T-helper 17 cell (primary cell): ENCODE measurements around the gene WDR47. TPM values are rescaled to one million over a fixed set of nuclear protein-coding genes. Genes with fewer than 3 reads are reported as not detected.
A peak's percentile ranks its signal among the peaks of the same experiment; 100 is the strongest.

Experiments
- ATAC-seq: fragments of 150-1000 bp; cut with Tn5 transposase; 2 replicates; pipeline ENCODE4 v1.10.0; 2021; ENCODE audit warnings: mild to moderate bottlenecking, moderate library complexity
- DNase-seq, 3 donors: peaks; one replicate each; pipeline versions ENCODE4 v3.0.0 to v3.0.0-alpha.2; 2020 to 2021
- H3K9me3 ChIP-seq: one replicate; pipeline ENCODE4 v1.7.0; 2013; ENCODE audit warnings: low read length, mild to moderate bottlenecking; ENCODE audit not compliant: control insufficient read depth, poor library complexity, severe bottlenecking
- H3K27ac Mint-ChIP-seq: one replicate; pipeline ENCODE4 v1.8.0; 2022; ENCODE audit warnings: mild to moderate bottlenecking, moderate library complexity, mixed read lengths
- H3K27me3 Mint-ChIP-seq: one replicate; pipeline ENCODE4 v1.8.0; 2022; ENCODE audit warnings: mixed read lengths
- H3K36me3 Mint-ChIP-seq: one replicate; pipeline ENCODE4 v1.8.0; 2022; ENCODE audit warnings: low read depth, mixed read lengths
- H3K4me1 Mint-ChIP-seq: one replicate; pipeline ENCODE4 v1.8.0; 2022; ENCODE audit warnings: mild to moderate bottlenecking, mixed read lengths
- H3K4me3 Mint-ChIP-seq: one replicate; pipeline ENCODE4 v1.8.0; 2022; ENCODE audit warnings: mild to moderate bottlenecking, moderate library complexity, mixed read lengths
- total RNA-seq, 4 donors: library from RNA in 2 of 4; stranded (reverse) in 2 of 4; gene quantifications; one replicate each; pipeline ENCODE4 v1.2.3 and lab custom pipeline; 2022 to 2026

Gene WDR47
- total RNA-seq, 2 donors from 2014 or later = 13.2 to 19.0 TPM

- no peak overlapping the region for H3K4me3 Mint-ChIP-seq
- peaks cover 16% of the 10 kb centered on the region for H3K4me1 Mint-ChIP-seq
- no peak overlapping the region for H3K27ac Mint-ChIP-seq
- H3K36me3 Mint-ChIP-seq = peaks cover 27% of the 10 kb centered on the region
- DNase-seq (no peak), ATAC-seq (no peak)
- no peaks in the 10 kb centered on the region for H3K27me3 Mint-ChIP-seq
- no peaks in the 10 kb centered on the region for H3K9me3 ChIP-seq
Measured at GRCh38 chr1:108976658-108977057, 65.2 kb downstream of the WDR47 start.

GRCh38 chr1:108972951-108973350 lies 69.0 kb downstream of the WDR47 start:
- DNase-seq (no peak), ATAC-seq (no peak)
- Mint-ChIP-seq H3K27me3 (no peaks in the 10 kb centered on the region), H3K36me3 (peaks cover 21% of the 10 kb centered on the region), H3K4me3 (no peak overlapping the region), H3K4me1 (peaks cover 7% of the 10 kb centered on the region), H3K27ac (peak overlapping the region; percentile 2)
- no peaks in the 10 kb centered on the region for H3K9me3 ChIP-seq

GRCh38 chr1:108969346-108969745 lies 72.6 kb downstream of the WDR47 start:
- Mint-ChIP-seq H3K4me3 (no peak overlapping the region), H3K27me3 (no peaks in the 10 kb centered on the region), H3K36me3 (peaks cover 15% of the 10 kb centered on the region), H3K4me1 (peaks cover 4% of the 10 kb centered on the region), H3K27ac (no peak overlapping the region)
- no peaks in the 10 kb centered on the region for H3K9me3 ChIP-seq
- no peak for ATAC-seq
- no peak for DNase-seq

- peak; percentile 87 to 89 (median 87) for DNase-seq
- peak; percentile 92 for ATAC-seq
- peak within 1 kb of the TSS; percentile 92 for H3K4me3 Mint-ChIP-seq
- no peaks in the 10 kb centered on the region for H3K9me3 ChIP-seq
- peak within 1 kb of the TSS; percentile 83 for H3K27ac Mint-ChIP-seq
- H3K36me3 Mint-ChIP-seq = peaks cover 7% of the 10 kb centered on the region
- H3K4me1 Mint-ChIP-seq = peaks cover 16% of the 10 kb centered on the region
- H3K27me3 Mint-ChIP-seq = no peaks in the 10 kb centered on the region
Measured at GRCh38 chr1:108963052-108963686, 78.7 kb downstream of the WDR47 start, which contains the start of gene CLCC1. TSS of gene CLCC1 (minus strand) at chr1:108963484. CDS start at chr1:108950437, 13,047 bp downstream.

GRCh38 chr1:108962681-108963051 lies 79.2 kb downstream of the WDR47 start:
- no peaks in the 10 kb centered on the region for H3K9me3 ChIP-seq
- DNase-seq (peak in 1 of 3 donors; percentile 13), ATAC-seq (peak; percentile 9)
- H3K27ac Mint-ChIP-seq = peak overlapping the region; percentile 83
- peaks cover 18% of the 10 kb centered on the region for H3K4me1 Mint-ChIP-seq
- H3K36me3 Mint-ChIP-seq = peaks cover 9% of the 10 kb centered on the region
- H3K4me3 Mint-ChIP-seq = peak overlapping the region; percentile 92
- H3K27me3 Mint-ChIP-seq = no peaks in the 10 kb centered on the region

GRCh38 chr1:108961752-108962486 lies 80.0 kb downstream of the WDR47 start:
- Mint-ChIP-seq H3K36me3 (peaks cover 11% of the 10 kb centered on the region), H3K4me1 (peaks cover 23% of the 10 kb centered on the region), H3K27me3 (no peaks in the 10 kb centered on the region), H3K27ac (peak overlapping the region; percentile 83), H3K4me3 (peak overlapping the region; percentile 92)
- H3K9me3 ChIP-seq = no peaks in the 10 kb centered on the region
- DNase-seq (no peak), ATAC-seq (no peak)

GRCh38 chr1:108961198-108961597 lies 80.7 kb downstream of the WDR47 start:
- H3K4me3 Mint-ChIP-seq = no peak overlapping the region
- H3K36me3 Mint-ChIP-seq = peaks cover 11% of the 10 kb centered on the region
- no peak for ATAC-seq
- no peak for DNase-seq
- H3K27ac Mint-ChIP-seq = no peak overlapping the region
- H3K9me3 ChIP-seq = no peaks in the 10 kb centered on the region
- no peaks in the 10 kb centered on the region for H3K27me3 Mint-ChIP-seq
- H3K4me1 Mint-ChIP-seq = peaks cover 30% of the 10 kb centered on the region

- Mint-ChIP-seq H3K36me3 (peaks cover 14% of the 10 kb centered on the region), H3K27ac (no peak overlapping the region), H3K27me3 (no peaks in the 10 kb centered on the region), H3K4me1 (peaks cover 34% of the 10 kb centered on the region), H3K4me3 (no peak overlapping the region)
- DNase-seq (no peak), ATAC-seq (no peak)
- H3K9me3 ChIP-seq = no peaks in the 10 kb centered on the region
Measured at GRCh38 chr1:108960719-108961118, 81.2 kb downstream of the WDR47 start.

GRCh38 chr1:108957888-108958287 lies 84.0 kb downstream of the WDR47 start:
- H3K9me3 ChIP-seq = no peaks in the 10 kb centered on the region
- H3K27me3 Mint-ChIP-seq = no peaks in the 10 kb centered on the region
- no peak for DNase-seq
- H3K4me3 Mint-ChIP-seq = peak overlapping the region; percentile 57
- H3K36me3 Mint-ChIP-seq = peaks cover 17% of the 10 kb centered on the region
- peak overlapping the region; percentile 84 for H3K27ac Mint-ChIP-seq
- ATAC-seq = no peak
- H3K4me1 Mint-ChIP-seq = peaks cover 45% of the 10 kb centered on the region

- Mint-ChIP-seq H3K4me3 (no peak overlapping the region), H3K36me3 (peaks cover 17% of the 10 kb centered on the region), H3K4me1 (peaks cover 41% of the 10 kb centered on the region), H3K27ac (peak overlapping the region; percentile 84), H3K27me3 (no peaks in the 10 kb centered on the region)
- H3K9me3 ChIP-seq = no peaks in the 10 kb centered on the region
- no peak for DNase-seq
- ATAC-seq = no peak
Measured at GRCh38 chr1:108955881-108956280, 86.0 kb downstream of the WDR47 start.

GRCh38 chr1:108955111-108955510 lies 86.8 kb downstream of the WDR47 start:
- peaks cover 11% of the 10 kb centered on the region for H3K36me3 Mint-ChIP-seq
- no peak overlapping the region for H3K4me3 Mint-ChIP-seq
- no peak for DNase-seq
- no peaks in the 10 kb centered on the region for H3K9me3 ChIP-seq
- H3K27ac Mint-ChIP-seq = no peak overlapping the region
- no peak for ATAC-seq
- H3K4me1 Mint-ChIP-seq = peaks cover 37% of the 10 kb centered on the region
- no peaks in the 10 kb centered on the region for H3K27me3 Mint-ChIP-seq

GRCh38 chr1:108953452-108953851 lies 88.5 kb downstream of the WDR47 start:
- Mint-ChIP-seq H3K27ac (peak overlapping the region; percentile 37), H3K4me3 (no peak overlapping the region), H3K27me3 (no peaks in the 10 kb centered on the region), H3K4me1 (peaks cover 39% of the 10 kb centered on the region), H3K36me3 (peaks cover 13% of the 10 kb centered on the region)
- ATAC-seq = no peak
- H3K9me3 ChIP-seq = no peaks in the 10 kb centered on the region
- no peak for DNase-seq

GRCh38 chr1:108951242-108951641 lies 90.7 kb downstream of the WDR47 start:
- peaks cover 30% of the 10 kb centered on the region for H3K4me1 Mint-ChIP-seq
- H3K4me3 Mint-ChIP-seq = no peak overlapping the region
- H3K27ac Mint-ChIP-seq = no peak overlapping the region
- no peaks in the 10 kb centered on the region for H3K27me3 Mint-ChIP-seq
- no peaks in the 10 kb centered on the region for H3K9me3 ChIP-seq
- H3K36me3 Mint-ChIP-seq = peaks cover 10% of the 10 kb centered on the region
- ATAC-seq (no peak), DNase-seq (no peak)

- Mint-ChIP-seq H3K27ac (peak overlapping the region; percentile 53), H3K36me3 (peaks cover 6% of the 10 kb centered on the region), H3K4me1 (peaks cover 19% of the 10 kb centered on the region), H3K27me3 (no peaks in the 10 kb centered on the region), H3K4me3 (no peak overlapping the region)
- H3K9me3 ChIP-seq = no peaks in the 10 kb centered on the region
- no peak for DNase-seq
- ATAC-seq = no peak
Measured at GRCh38 chr1:108949044-108949443, 92.9 kb downstream of the WDR47 start.
